ENCODE data around the gene YY1.
"Not testable (repeated sequence)": the region's sequence is repeated elsewhere in the genome, so short reads cannot be mapped to it uniquely, and the experiment has no call there.

Gene YY1

GRCh38 chr14:100285021-100285912 lies 46.3 kb downstream of the YY1 start:
- no peaks in the 10 kb centered on the region for H3K27me3 ChIP-seq (replicated peaks; ENCODE audit: control insufficient read depth, insufficient read depth, low read length)
- peak; percentile 91 for TF ChIP-seq CTCF (IDR thresholded peaks at IDR 0.05; ENCODE audit: insufficient read depth, low read length, poor library complexity, severe bottlenecking)
- DNase-seq (ENCODE audit: extremely low read depth, insufficient read length), result peak; percentile 84
- H3K36me3 ChIP-seq (ENCODE audit: control insufficient read depth, insufficient read depth, low read length), result peaks cover 3% of the 10 kb centered on the region
- peak overlapping the region; percentile 77 for H3K4me3 ChIP-seq (replicated peaks; ENCODE audit: low read depth, low read length)

- Histone ChIP-seq H3K36me3 (ENCODE audit: control insufficient read depth, insufficient read depth, low read length) (peaks cover 1% of the 10 kb centered on the region), H3K4me3 (replicated peaks; ENCODE audit: low read depth, low read length) (peak overlapping the region; percentile 77), H3K27me3 (replicated peaks; ENCODE audit: control insufficient read depth, insufficient read depth, low read length) (no peaks in the 10 kb centered on the region)
- TF ChIP-seq CTCF (IDR thresholded peaks at IDR 0.05; ENCODE audit: insufficient read depth, low read length, poor library complexity, severe bottlenecking), result no peak
- DNase-seq (ENCODE audit: extremely low read depth, insufficient read length), result no peak
Observed at GRCh38 chr14:100285913-100286400, 47.0 kb downstream of the YY1 start.

- DNase-seq (ENCODE audit: extremely low read depth, insufficient read length), result no peak
Observed at GRCh38 chr14:100286484-100287191, 47.7 kb downstream of the YY1 start.

GRCh38 chr14:100287202-100287997 lies 48.5 kb downstream of the YY1 start:
- Histone ChIP-seq H3K4me3 (replicated peaks; ENCODE audit: low read depth, low read length) (no peak overlapping the region), H3K27me3 (replicated peaks; ENCODE audit: control insufficient read depth, insufficient read depth, low read length) (no peaks in the 10 kb centered on the region), H3K36me3 (ENCODE audit: control insufficient read depth, insufficient read depth, low read length) (no peaks in the 10 kb centered on the region; the same call in none of the 2 replicates)
- DNase-seq (ENCODE audit: extremely low read depth, insufficient read length), result no peak
- TF ChIP-seq CTCF (IDR thresholded peaks at IDR 0.05; ENCODE audit: insufficient read depth, low read length, poor library complexity, severe bottlenecking), result no peak

More at GRCh38 chr14:100286484-100287191, 47.7 kb downstream of the YY1 start:
- H3K36me3 ChIP-seq (ENCODE audit: control insufficient read depth, insufficient read depth, low read length), result no peaks in the 10 kb centered on the region; the same call in 1 of the 2 replicates
- TF ChIP-seq CTCF (IDR thresholded peaks at IDR 0.05; ENCODE audit: insufficient read depth, low read length, poor library complexity, severe bottlenecking), result no peak
- H3K4me3 ChIP-seq (replicated peaks; ENCODE audit: low read depth, low read length), result no peak overlapping the region
- no peaks in the 10 kb centered on the region for H3K27me3 ChIP-seq (replicated peaks; ENCODE audit: control insufficient read depth, insufficient read depth, low read length)

GRCh38 chr14:100287998-100288295 lies 49.0 kb downstream of the YY1 start:
- H3K27me3 ChIP-seq (replicated peaks; ENCODE audit: control insufficient read depth, insufficient read depth, low read length); H3K4me3 ChIP-seq (replicated peaks; ENCODE audit: low read depth, low read length); DNase-seq (ENCODE audit: extremely low read depth, insufficient read length); H3K36me3 ChIP-seq (ENCODE audit: control insufficient read depth, insufficient read depth, low read length): not testable (repeated sequence)

All from GM06990 (cell line).